RPMI7951 (cell line): ENCODE results near the gene MOSMO. TPM values are rescaled to one million over a fixed set of nuclear protein-coding genes. Genes with fewer than 3 reads are reported as not detected.
A peak's percentile ranks its signal among the peaks of the same experiment; 100 is the strongest.
"Not testable (repeated sequence)": the region's sequence is repeated elsewhere in the genome, so short reads cannot be mapped to it uniquely, and the experiment has no call there.

Experiments
- DNase-seq: peaks from one replicate; pipeline ENCODE4 v3.0.0-alpha.2; 2012; ENCODE audit warnings: low read depth
- total RNA-seq: library from RNA; depleted of rRNA; stranded (reverse); fragments of >200 nt; shearing (Covaris generic); gene quantifications from 2 replicates; pipeline ENCODE4 v1.2.3, GENCODE V29; 2014

MOSMO gene
- total RNA-seq, 1 experiment from 2014 or later, result 13.3 TPM

DNA sequence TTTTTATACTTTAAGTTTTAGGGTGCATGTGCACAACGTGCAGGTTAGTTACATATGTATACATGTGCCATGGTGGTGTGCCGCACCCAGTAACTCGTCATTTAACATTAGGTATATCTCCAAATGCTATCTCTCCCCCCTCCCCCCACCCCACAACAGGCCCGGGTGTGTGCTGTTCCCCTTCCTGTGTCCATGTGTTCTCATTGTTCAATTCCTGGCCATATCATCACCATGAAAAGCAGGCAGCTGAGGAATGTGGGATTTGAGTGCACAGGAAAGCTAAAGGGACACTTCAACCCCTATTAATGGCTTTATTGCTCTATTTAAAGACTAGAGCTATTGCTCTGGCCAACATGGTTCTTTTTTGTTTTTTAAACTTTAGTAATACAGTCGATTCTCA lies 38.0 kb downstream of the MOSMO start:
- DNase-seq, result not testable (repeated sequence)

DNA sequence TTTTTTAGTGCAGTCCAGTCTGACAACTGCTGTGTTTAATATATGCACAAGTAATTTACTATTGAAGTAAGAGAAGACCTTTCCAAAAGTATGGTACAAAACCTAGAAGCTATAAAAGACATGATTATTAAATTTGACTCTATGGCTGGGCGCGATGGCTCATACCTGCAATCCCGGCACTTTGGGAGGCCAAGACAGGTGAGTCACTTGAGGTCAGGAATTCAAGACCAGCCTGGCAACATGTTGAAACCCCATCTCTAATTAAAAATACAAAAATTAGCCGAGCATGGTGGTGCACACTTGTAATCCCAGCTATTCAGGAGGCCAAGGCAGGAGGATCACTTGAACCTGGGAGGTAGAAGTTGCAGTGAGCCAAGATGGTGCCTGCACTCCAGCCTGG lies 43.1 kb downstream of the MOSMO start:
- no peak for DNase-seq

- no peak for DNase-seq
Observed at GRCh38 chr16:22052980-22053379, 45.1 kb downstream of the MOSMO start.

DNA sequence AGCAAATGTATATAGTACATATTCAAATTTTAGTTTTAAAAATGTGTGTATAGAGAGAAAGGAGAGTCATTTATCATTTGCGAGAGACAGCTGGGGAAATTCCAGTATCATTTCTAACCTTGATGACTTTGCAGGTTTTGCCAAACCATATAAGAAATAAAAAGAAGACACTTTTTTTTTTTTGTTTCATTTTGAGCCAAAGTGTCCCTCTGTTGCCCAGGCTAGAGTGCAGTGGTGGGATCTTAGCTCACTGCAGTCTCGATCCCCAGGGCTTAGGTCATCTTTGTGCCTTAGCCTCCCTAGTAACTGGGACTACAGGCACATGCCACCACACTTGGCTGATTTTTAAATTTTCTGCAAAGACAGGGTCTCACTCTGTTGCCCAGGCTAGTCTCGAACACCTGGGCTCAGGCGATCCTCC lies 46.0 kb downstream of the MOSMO start:
- DNase-seq, result no peak

GRCh38 chr16:22054847-22055590 lies 47.1 kb downstream of the MOSMO start:
- no peak for DNase-seq

DNA sequence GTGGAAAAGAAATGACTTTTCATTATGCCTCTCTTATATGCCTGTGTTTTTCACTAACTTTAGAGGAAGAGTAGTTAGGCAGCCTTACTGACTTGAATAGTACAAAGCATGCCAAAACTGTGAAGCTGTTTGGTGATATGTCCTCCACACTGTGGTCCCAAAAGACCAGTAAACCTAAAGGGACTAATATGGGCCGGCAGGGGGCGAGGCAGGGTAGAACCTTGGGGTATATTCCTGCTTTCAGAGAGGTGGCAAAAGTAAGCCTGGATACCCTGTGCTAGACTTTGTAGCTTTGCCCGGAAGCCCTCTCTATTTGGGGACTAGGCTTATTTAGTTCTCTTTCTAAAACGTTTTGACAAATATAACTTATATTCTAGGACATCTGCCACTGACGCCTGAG lies 48.0 kb downstream of the MOSMO start:
- DNase-seq, result no peak

DNA sequence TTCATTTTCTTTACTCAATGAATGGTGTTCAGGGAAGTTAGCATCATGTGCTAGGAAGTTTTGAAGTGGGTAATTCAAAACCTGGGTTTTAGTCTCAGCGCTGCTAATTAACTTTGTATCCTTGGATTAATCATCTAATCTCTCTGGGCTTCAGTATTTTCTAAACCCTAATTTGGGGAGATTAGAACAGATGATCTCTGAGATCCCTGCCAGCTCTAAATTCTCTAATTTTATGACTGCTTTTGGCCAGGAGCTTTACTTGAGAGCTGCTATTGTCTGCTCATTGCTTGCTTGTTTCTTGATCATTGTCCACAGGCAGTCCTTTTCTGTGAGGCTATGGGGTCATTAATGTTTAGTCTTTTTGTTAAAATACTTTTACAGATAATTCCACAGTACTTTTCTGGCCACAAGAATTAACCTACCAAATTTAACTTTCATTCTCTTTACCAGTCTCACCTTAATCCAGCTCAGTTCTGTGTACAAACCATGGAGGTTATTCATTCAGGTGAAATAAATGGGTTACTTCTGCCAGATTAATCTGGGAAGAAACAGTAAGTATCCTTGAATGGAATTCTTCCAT lies 56.1 kb downstream of the MOSMO start:
- DNase-seq, result no peak

- no peak for DNase-seq
Observed at GRCh38 chr16:22065252-22065651, 57.3 kb downstream of the MOSMO start.

- DNase-seq, result no peak
Observed at GRCh38 chr16:22070361-22071330, 62.7 kb downstream of the MOSMO start.

- DNase-seq, result no peak
Observed at GRCh38 chr16:22071331-22071910, 63.5 kb downstream of the MOSMO start.

GRCh38 chr16:22073350-22073749 lies 65.4 kb downstream of the MOSMO start:
- peak; percentile 5 for DNase-seq

- no peak for DNase-seq
Observed at GRCh38 chr16:22075043-22075757, 67.3 kb downstream of the MOSMO start.

DNA sequence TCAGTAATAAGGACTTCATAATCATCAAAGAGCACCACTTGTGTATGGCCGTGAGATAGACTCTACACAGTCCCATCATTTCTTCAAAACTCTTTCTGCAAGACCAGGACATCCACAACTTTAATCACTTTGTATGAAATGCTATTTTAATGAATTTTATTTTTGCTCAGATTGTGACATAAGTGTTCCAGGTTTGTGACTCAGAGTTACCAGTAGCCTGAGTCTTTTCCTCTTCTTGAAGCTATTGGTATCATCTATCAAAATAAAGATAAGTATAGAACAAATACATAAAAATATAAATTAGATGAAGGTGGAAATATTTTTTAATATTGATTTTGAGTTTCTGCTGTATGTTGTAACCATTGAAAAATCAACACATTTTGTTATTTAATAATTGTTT lies 67.9 kb downstream of the MOSMO start:
- no peak for DNase-seq

DNA sequence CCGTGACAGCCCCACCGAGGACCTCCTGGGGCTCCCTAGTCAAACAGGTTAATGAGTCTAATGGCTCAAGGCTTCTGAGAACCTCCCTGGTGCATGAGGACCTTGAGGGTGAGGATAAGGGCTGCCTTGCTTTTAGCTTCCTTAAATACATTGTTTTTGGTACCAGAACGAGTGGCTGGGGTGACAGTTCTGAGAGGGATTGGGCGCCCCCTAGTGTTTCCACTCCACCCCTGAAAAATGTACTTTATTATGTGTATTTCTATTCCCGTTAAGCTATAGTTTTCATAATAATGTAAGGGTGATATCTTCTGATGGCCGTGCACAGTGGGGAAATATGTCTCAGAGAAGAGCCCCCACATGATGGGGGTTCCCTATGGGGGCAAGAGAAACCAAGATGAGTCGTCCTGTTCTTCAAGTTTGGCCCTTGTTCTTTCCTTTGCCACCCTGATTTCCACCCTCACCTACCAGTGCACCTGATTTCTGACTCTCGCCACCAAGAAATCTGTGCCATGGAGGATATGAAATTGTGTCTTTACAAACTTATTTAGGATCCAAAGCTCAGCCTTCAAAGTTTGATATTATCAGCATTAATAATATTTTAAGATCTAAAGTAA lies 69.9 kb downstream of the MOSMO start:
- peak; percentile 44 for DNase-seq

- DNase-seq, result no peak
Observed at GRCh38 chr16:22078656-22079055, 70.7 kb downstream of the MOSMO start.

GRCh38 chr16:22081050-22081449 lies 73.1 kb downstream of the MOSMO start:
- no peak for DNase-seq

GRCh38 chr16:22086440-22086839 lies 78.5 kb downstream of the MOSMO start:
- no peak for DNase-seq

GRCh38 chr16:22088642-22089041 lies 80.7 kb downstream of the MOSMO start:
- DNase-seq, result no peak

DNA sequence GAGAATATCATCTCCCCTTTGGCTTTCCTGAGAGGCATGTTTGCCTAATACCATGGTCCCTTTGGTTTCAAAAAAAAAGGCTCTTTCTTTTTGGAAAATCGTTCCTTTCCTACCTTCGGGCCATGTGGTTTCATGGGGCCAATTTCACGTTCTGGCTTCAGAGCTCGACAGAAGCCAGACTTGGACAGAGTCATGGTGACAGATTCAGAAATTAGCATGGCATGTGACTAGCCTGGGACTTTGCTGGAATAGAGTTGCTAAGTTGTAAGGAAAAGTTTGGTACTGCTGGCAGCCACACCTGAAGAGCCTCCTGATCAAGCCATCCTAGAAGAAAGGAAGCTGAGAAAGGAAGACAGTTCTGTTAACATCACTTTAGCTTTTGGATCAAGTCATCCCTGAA lies 82.0 kb downstream of the MOSMO start:
- no peak for DNase-seq

DNA sequence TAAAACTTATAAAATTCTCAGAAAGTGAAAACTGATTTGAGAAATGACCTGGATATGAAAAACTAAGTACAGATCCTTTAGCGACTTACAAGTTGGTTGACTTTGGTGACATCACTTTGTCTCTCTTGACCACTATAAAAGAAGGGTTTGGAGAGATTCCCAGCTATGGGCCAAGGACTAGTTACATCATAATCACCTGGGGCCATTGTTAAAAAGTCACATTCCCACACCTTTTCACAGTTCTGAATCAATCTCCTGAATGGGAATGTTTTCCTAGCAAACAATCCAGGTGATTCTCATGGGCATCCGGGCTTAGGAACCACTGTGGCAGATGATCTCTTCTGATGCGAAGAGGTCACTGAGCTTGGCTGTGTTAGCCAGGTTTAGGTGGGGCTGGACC lies 83.8 kb downstream of the MOSMO start:
- DNase-seq, result no peak
